Effector CD8-positive, alpha-beta T cell (primary cell): ENCODE measurements around the gene CAV1.

Experiments
- DNase-seq: peaks from one replicate; lab custom pipeline; 2025; lab: John Stamatoyannopoulos, UW

Gene CAV1

DNA sequence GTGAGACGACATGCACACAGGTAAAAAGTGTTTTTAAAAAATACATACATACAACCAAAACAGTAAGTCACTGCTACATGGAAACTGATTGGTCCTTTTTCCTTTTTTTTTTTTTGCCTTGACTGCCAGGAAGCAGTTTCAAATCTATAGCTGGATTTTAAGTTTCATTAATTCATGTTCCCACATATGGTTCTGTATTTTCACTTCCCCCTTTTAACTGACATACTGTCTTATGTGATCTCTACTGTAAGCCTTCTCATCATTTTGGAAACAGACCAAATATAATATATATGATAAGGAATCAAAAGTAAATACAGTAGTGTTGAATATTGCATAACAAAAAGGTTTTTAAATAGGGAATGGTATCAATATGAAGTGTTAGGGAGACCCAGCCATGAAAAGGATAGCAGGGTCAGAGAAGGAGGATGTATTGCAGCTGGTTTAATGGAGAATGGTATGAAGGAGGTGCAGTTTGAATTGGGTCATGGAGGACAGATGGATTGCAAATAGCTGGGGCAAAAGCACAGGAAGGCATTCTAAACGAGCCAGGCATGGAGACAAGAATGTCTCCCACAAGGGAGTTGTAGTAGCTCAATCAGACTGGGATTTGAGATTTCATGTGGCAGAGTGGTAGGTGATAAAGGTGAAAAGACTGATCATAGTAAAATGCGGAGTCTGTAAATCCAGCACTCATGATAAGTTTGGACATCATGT, 5.4 kb downstream of the CAV1 start:
- no peak for DNase-seq

GRCh38 chr7:116532102-116532688, 7.4 kb downstream of the CAV1 start:
- DNase-seq: no peak

GRCh38 chr7:116534790-116535189, 10.0 kb downstream of the CAV1 start:
- DNase-seq: no peak

DNA sequence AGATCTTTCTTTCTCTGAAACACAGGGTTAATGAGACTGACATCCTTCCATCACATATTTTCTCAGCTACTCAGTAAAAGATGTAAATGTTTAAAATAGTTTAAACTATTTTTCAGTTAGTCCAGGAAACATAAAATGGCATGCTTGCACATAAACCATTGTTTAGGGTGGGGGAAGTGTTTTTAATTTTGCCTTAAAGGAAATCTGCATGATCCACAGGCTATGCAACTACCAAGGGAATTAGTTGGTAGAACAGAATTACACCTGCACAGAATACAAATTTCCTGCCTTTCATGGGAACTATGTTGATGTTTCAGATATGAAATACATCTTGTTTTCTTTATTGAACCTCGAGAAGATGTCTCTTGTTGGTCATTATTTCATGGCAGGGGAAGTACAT, 10.6 kb downstream of the CAV1 start:
- no peak for DNase-seq

DNA sequence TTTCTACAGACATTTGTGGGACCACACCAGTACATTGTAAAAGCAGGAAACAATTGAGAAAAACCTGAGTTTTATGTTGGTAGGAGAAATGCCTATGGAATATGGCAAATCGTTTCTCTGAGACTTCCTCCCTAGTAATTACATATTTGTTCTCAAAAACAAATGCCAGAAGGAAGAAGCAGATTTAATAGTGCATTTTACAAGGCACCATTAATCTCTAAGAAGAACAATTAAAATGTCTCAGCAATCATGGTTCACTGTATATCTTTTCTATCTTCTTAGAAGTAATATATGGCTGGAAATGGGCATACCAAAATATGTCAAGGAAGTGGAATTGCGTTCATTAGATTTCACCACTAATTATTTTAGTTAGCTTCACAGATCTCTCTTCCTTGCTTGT, 13.3 kb downstream of the CAV1 start:
- no peak for DNase-seq

DNA sequence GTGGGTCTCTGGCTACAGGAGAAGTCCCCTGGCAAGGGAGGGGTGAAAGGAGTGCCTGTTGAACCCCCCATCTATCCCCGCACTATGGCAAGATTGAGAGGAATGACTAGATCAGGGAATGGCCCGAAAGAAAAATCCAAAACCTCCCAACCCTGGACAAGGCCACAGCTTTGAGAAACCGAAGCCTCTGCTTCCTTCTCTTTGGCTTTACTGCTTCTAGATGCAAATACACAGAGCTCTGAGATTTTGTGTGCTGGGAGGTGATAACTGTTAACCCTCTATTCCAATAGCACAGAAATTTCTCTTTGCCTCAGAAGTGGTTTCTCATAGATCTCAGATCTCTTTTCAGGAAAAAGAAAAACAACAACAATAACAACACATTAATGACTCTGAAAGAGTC, 15.0 kb downstream of the CAV1 start:
- no peak for DNase-seq

DNA sequence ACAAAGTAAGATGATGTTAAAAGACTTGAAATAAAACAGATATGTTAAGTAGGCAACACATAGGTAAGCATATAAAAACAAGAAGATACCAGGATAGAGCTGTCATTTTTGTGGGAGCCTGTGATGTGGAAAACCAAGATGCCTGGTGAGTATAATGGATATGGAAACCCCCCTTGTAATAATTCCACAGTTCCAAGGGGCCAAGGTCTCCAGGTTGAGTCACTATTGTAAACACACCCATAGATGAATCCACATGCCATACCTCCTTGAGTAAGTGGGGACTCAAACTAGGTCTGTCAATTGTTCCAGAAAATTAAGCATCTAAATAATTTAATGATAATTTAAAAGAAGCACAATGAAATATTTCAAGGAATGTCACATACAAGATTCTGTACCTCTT, 15.9 kb downstream of the CAV1 start:
- DNase-seq: no peak

DNA sequence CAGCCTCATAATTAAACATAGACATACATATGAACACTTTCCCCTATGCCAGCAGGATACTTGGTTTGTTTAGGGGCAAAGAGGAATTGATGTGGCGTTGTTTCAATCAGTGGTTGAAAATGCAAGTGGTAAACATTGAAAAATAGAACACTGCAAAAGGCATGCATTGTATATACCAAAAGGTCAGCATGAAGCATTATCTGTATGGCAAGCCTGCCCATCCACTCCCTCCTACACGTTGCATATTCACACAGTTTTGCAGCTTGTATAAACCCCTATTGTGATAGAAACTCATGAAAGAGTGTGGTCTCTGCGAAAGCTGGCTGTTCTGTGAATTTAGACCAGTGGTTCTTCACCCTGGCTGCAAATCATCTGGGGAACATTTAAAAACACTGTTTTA, 17.1 kb downstream of the CAV1 start:
- DNase-seq: no peak

DNA sequence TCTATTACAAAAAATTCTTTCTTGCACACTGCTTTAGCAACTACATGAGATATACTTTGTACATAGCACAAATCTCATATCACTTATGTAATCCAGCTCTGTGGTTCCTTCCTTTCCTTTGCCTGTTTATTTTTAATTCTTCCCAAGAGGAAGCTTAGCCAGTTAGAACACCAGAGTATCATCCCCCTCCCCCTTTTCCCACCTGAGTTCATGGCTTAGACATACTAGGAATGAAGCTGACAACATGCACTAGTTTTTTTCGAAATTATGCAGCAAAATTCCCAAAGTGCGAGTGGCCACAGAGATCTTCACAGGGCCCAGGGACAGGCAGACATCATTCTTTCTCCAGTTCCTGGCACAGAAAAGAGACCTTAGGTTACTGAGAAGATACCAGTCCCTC, 17.8 kb downstream of the CAV1 start:
- DNase-seq: no peak

DNA sequence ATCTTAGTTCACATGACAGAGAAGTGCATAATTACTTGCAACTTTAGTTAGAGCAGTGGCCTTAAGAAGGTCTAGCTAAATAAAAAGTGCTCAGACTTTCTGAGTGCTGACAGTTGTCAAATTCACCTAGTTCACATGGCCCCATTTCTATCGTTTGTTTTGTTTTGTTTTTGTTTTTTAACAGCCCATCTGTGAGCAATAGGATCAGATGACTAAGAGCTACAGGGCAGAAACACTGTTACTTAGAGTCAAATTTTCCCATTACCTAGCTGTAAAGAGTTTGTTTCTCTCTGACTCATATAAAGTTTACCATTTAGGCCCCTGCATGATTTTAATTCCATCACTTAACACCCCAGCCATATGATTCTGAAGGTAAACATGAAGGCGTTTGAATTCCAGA, 18.8 kb downstream of the CAV1 start:
- no peak for DNase-seq

DNA sequence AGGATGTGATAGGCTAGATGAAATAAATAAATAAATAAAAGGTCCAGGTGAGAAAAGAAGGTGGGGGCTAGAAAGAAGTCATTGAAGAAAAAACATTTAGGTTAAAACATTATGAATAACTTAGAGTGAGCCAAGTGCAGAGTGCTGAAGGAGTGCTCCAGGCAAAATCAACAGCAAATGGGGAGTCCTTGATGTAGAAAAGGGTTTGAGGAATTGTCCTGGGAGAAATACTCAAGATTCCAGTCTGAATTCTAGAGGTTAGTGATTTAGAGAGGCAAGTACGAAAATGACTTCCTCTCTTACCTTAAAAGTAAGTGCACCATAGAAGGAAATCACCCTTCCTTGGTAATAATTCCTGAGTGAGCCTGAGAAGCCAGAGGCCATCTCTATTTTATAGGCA, 19.7 kb downstream of the CAV1 start:
- no peak for DNase-seq

DNA sequence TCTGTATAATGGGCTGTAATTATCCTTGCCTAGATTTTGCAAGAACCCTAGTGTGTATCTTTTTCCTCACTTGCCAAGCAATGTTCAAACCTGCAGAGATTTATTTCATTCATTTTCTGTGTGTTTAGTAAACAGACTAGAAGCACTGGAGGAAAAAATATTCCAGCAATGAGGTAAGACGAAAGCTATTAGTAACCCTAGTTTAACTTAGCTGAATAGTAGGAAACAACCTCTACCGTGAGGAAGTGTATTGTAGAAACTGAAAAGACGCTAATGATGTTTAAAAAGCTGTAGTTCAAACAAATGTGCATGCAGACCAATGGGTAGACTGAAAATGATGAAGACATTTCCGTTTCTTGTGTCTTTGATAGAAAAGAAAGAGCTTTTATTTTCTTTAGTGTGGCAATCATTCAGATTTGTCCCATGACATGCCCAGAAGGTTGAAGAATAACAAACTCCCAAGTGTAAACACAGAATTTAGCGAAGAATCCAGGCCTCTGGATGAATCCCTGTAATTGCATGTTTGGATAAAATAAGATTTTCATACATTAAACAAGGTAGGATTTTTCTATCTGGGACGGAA, 20.7 kb downstream of the CAV1 start:
- DNase-seq: no peak

GRCh38 chr7:116546054-116546453, 21.2 kb downstream of the CAV1 start:
- DNase-seq: no peak

DNA sequence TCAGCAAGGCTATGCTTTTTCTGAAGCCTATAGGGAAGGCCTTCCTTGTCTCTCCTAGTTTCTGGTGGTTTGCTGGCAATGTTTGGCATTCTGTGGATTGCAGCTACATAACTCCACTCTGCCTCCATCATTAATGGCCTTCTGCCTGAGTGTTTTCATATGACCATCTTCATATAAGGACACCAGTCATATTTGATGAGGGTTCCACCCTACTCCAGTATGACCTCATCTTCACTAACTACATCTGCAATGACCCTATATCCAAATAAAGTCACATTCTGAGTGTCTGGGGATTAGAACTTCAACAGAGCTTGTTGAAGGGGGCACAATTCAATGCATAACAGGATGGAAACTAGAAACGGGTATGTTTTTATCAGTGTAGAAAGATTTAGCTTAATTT, 22.1 kb downstream of the CAV1 start:
- no peak for DNase-seq

- no peak for DNase-seq
Observed at GRCh38 chr7:116547347-116547746, 22.5 kb downstream of the CAV1 start.

GRCh38 chr7:116548506-116548905, 23.7 kb downstream of the CAV1 start:
- DNase-seq: no peak

DNA sequence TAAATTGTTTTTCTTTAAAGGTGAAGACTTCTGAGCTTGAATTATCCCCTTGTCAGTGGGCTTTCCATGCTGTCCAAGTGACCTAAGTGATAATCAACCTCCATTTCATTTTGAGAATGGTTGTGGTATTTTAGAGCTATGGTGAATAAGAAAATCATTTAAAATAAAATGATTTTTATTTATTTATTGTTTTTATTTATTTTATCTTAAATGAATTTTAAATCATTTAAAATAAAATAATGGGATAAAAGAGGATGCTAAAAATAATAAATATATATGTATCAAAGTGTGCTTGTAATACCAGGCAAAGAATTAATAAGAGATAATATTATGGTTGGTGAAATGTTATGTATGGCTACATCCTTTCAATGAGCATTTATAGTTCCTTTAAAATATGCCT, 24.5 kb downstream of the CAV1 start:
- no peak for DNase-seq

DNA sequence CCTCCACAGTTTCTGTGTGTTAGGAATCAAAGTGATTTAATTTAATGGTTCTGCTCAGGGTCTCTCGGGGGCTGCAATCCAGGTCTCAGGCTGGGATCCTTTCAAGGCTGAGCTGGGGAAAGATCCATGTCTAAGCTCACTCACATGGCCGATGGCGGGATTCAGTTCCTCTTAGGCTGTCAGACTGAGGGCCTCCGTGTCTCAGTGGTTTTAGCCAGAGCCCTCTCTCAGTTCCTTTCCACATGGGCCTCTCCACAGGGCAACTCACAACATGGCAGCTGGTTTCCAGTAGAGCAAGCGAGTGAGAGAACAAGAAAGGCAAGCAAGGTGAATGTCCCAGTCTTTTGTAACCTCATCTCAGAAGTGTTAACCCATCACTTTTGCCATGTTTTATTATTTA, 26.9 kb downstream of the CAV1 start:
- DNase-seq: no peak

DNA sequence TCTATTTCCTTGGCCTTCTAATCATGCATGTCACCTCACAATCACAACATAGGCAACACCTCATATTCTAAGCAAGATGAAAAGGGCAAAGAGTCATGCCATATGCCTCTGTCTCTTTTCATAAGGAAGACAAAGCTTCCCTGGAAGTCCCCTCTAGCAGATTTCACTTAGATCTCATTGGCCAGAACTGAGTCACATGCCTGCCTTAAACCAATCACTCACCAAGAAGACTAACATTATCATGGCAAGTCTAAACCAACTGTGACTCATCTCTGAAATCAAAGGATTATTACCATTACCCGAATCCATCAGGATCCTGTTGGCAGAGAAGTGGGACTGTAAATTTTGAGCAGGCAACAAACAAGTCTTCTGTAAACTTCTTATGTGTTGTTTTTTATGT, 27.8 kb downstream of the CAV1 start:
- no peak for DNase-seq

DNA sequence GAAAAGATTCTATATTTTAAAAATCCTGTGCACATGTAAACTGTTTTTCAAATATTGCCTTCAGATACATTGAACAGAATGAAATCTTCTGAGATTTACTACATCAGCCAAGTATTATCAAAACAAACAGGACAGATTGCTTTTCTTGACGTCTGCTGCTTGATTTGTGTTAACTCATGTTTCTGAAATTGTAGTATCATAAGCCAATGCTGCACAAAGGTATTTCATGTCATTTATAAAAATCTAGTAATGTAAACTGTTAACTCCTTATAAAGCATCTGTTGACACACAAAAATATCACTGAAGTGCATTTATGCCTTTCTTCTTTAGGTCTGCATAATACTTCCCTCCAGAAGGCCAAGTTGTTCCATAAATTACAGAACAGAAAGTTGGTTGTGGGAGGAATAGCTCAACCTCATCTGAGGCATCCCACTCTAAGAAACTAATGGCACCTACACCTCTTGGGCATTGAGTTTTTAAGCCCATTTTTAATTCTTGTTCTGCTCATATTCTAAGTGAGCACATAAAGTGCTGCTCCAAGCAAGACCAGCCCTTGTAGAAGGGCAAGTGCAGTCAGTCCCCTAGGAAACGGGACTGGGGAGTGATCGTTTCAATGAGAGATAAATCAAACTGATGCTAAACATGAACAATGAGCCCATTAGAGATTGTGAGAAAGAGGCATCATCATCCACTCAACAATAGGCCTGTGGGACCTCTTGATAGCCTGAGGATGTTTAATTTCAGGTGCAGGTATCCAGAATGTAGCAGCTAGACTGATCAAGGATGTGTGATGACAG, 28.5 kb downstream of the CAV1 start:
- DNase-seq: no peak

- no peak for DNase-seq
Observed at GRCh38 chr7:116554436-116554835, 29.6 kb downstream of the CAV1 start.

DNA sequence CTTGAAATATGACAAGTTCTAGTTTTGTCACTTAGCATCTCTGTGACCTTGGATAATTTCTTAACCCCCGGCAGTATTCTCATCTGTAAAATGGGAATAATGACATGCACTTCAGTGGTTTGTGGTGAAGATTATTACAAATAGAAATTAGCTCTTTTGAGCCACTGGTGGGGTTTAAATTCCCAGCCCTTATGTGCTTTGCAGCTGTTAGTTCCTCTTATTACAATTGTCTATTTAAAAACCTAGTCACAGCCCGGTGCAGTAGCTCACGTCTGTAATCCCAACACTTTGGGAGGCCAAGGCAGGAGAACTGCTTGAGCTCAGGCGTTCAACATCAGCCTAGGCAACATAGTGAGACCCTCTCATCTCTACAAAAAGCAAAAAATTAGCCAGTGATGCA, 30.1 kb downstream of the CAV1 start:
- DNase-seq: no peak

GRCh38 chr7:116557066-116557585, 32.3 kb downstream of the CAV1 start:
- no peak for DNase-seq
